GM13977 (cell line): ENCODE measurements around the gene SLC6A17.

Experiments
- DNase-seq: peaks from one replicate; pipeline ENCODE4 v3.0.0; 2012; ENCODE audit warnings: low spot score
- CTCF ChIP-seq: IDR thresholded peaks from 2 replicates; pipeline ENCODE4 v1.5.1; 2012; ENCODE audit warnings: mild to moderate bottlenecking, control low read depth; ENCODE audit not compliant: insufficient read depth; ENCODE audit errors: extremely low read depth, missing control alignments
- in situ Hi-C: fragments of 300-500 bp; cut with MboI; formaldehyde crosslinking; loops from one replicate; pipeline ENCODE4 v1.12.0; 2022; ENCODE audit warnings: low sequenced_read_pairs, low pct_unique_long_range_greater_than_20kb, mixed read lengths, inconsistent platforms; ENCODE audit not compliant: unreplicated experiment

The SLC6A17 gene

GRCh38 chr1:110223127-110223526 is 72.8 kb downstream of the SLC6A17 start:
- TF ChIP-seq CTCF: no peak
- in situ Hi-C loops: no loop called here
- DNase-seq: no peak

GRCh38 chr1:110223581-110223980 is 73.3 kb downstream of the SLC6A17 start:
- TF ChIP-seq CTCF: no peak
- no peak for DNase-seq
- in situ Hi-C loops: no loop called here

- in situ Hi-C loops: no loop called here
- no peak for TF ChIP-seq CTCF
Measured at GRCh38 chr1:110224240-110224995, 74.1 kb downstream of the SLC6A17 start.

GRCh38 chr1:110225212-110225611 is 74.9 kb downstream of the SLC6A17 start:
- in situ Hi-C loops: no loop called here
- no peak for DNase-seq
- TF ChIP-seq CTCF: no peak

More at GRCh38 chr1:110224240-110224995, 74.1 kb downstream of the SLC6A17 start:
- DNase-seq: no peak

- in situ Hi-C loops: no loop called here
- TF ChIP-seq CTCF: no peak
Measured at GRCh38 chr1:110225756-110226404, 75.6 kb downstream of the SLC6A17 start.

GRCh38 chr1:110227774-110228173 is 77.5 kb downstream of the SLC6A17 start:
- in situ Hi-C loops: no loop called here
- TF ChIP-seq CTCF: no peak
- no peak for DNase-seq

More at GRCh38 chr1:110225756-110226404, 75.6 kb downstream of the SLC6A17 start:
- DNase-seq: no peak
